Purkinje cell (primary cell): ENCODE results near the gene TBC1D12. TPM values are rescaled to one million over a fixed set of nuclear protein-coding genes. Genes with fewer than 3 reads are reported as not detected.

Experiments
- polyA plus RNA-seq: library from polyadenylated mRNA; unstranded; fragments of >200 nt; fragmentation: Nextera tagmentation; gene quantifications from 2 replicates; pipeline ENCODE4 v1.2.1, GENCODE V29; 2014

The TBC1D12 gene
- polyA plus RNA-seq: 25.9 and 32.4 TPM in 2 replicates

GRCh38 chr10:94402204-94402842 lies at the start of gene TBC1D12:
TSS of gene TBC1D12 (plus strand) at chr10:94402541. CDS start at chr10:94402614, 73 bp downstream.

GRCh38 chr10:94362360-94363250 lies 39.7 kb upstream of the TBC1D12 start, which contains the start of gene NOC3L:
TSS of gene NOC3L (minus strand) at chr10:94362939. CDS start at chr10:94362838, 101 bp downstream.

GRCh38 chr10:94545391-94546048 lies 143.2 kb downstream of the TBC1D12 start, which contains the start of gene HELLS:
TSS of gene HELLS (plus strand) at chr10:94545788. CDS start at chr10:94545922, 134 bp downstream.

Other genes with a start within 250 kb of the TBC1D12 start
- 11.3 and 26.7 TPM in 2 replicates for gene NOC3L, start 39.6 kb upstream of the TBC1D12 start, polyA plus RNA-seq
- gene HELLS, start 143.2 kb downstream of the TBC1D12 start, polyA plus RNA-seq: 3.4 TPM in 1 of 2 replicates, not detected in the other